ENCODE results near the gene SEM1. TPM values are rescaled to one million over a fixed set of nuclear protein-coding genes. Genes with fewer than 3 reads are reported as not detected.
"Not testable (repeated sequence)": the region's sequence is repeated elsewhere in the genome, so short reads cannot be mapped to it uniquely, and the experiment has no call there.

Gene SEM1
- total and polyA plus RNA-seq, 2 experiments from 2014 or later, result 24.0 to 215 TPM

DNA sequence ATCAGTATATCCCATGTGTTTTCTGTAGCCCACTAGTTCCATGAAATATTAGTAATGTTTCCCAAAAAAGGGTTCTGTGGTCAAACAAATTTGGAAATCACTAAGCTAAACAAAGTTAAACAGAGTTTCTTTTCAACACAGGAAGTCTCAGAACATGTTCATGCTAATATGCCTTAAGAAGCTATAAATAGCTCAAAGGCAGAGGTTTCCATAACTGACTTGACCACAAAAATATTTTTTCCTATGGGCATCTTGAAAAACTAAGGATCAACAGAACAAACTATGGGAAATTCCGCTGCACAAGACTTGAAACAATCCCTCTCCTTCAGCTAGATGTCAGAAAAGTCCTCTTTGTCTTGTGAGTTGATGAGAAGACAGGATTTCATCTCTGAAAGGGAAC, 59.7 kb downstream of the SEM1 start:
- DNase-seq (ENCODE audit: low read depth in 1 of 2, low spot score in 1 of 2), result no peak
- no peaks in the 10 kb centered on the region for H3K4me1 ChIP-seq (ENCODE audit: low read depth)
- no peaks in the 10 kb centered on the region for H3K9me3 ChIP-seq (ENCODE audit: low read depth)
- H3K36me3 ChIP-seq, result no peaks in the 10 kb centered on the region
- TF ChIP-seq, protein P1, sequence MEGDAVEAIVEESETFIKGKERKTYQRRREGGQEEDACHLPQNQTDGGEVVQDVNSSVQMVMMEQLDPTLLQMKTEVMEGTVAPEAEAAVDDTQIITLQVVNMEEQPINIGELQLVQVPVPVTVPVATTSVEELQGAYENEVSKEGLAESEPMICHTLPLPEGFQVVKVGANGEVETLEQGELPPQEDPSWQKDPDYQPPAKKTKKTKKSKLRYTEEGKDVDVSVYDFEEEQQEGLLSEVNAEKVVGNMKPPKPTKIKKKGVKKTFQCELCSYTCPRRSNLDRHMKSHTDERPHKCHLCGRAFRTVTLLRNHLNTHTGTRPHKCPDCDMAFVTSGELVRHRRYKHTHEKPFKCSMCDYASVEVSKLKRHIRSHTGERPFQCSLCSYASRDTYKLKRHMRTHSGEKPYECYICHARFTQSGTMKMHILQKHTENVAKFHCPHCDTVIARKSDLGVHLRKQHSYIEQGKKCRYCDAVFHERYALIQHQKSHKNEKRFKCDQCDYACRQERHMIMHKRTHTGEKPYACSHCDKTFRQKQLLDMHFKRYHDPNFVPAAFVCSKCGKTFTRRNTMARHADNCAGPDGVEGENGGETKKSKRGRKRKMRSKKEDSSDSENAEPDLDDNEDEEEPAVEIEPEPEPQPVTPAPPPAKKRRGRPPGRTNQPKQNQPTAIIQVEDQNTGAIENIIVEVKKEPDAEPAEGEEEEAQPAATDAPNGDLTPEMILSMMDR (IDR thresholded peaks at IDR 0.05; ENCODE audit: low read depth, low read length), result no peak
- H3K27me3 ChIP-seq, result no peaks in the 10 kb centered on the region
- no peak overlapping the region for H3K27ac ChIP-seq
- no peak overlapping the region for H3K4me3 ChIP-seq

DNA sequence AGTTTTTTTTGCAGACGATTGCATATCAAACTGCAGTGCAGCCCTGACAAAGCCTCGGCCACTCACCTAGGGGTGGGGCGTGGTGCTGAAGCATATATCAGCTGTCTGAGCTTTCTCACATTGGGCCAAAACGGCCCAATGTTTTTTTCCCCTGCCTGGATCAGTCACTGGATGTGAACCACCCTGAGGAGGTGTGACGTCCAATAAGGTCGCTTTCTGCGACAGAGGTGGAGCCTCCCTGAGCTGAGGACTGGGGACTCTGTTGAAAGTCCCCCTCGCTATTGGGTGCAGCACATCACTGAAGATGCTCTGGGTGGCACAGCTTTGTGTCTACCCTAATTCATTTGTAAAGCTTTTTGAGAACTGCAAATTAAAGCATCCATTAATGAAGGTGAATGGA, 60.9 kb downstream of the SEM1 start:
- no peak overlapping the region for H3K4me3 ChIP-seq
- H3K27me3 ChIP-seq, result no peaks in the 10 kb centered on the region
- H3K9me3 ChIP-seq (ENCODE audit: low read depth), result no peaks in the 10 kb centered on the region
- no peak for DNase-seq (ENCODE audit: low read depth in 1 of 2, low spot score in 1 of 2)
- H3K4me1 ChIP-seq (ENCODE audit: low read depth), result no peaks in the 10 kb centered on the region
- TF ChIP-seq, protein P1 (IDR thresholded peaks at IDR 0.05; ENCODE audit: low read depth, low read length), result no peak
- H3K36me3 ChIP-seq, result no peaks in the 10 kb centered on the region
- H3K27ac ChIP-seq, result no peak overlapping the region

DNA sequence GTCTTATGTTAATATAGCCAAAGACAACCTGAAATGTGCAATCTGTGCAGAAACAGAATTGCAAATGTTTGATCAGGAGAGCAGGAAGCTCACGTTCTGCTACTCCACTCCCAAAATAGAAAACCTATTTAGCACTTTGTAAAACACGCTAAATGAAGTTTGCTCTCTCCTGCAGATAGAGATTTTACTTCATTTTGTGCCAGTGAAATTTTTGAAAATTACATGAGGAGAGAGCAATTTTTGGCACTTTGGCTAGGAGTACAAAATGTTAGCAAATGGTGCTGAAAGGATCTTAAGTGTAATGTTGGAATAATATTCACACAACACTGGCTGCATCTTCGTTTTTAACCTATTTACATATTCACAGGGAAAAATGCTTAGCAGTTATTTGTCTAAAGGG, 61.9 kb downstream of the SEM1 start:
- Histone ChIP-seq H3K4me1 (ENCODE audit: low read depth) (no peaks in the 10 kb centered on the region), H3K27me3 (no peaks in the 10 kb centered on the region), H3K36me3 (no peaks in the 10 kb centered on the region), H3K9me3 (ENCODE audit: low read depth) (no peaks in the 10 kb centered on the region), H3K4me3 (no peak overlapping the region), H3K27ac (no peak overlapping the region)
- TF ChIP-seq, protein P1 (IDR thresholded peaks at IDR 0.05; ENCODE audit: low read depth, low read length), result no peak
- DNase-seq (ENCODE audit: low read depth in 1 of 2, low spot score in 1 of 2), result no peak

DNA sequence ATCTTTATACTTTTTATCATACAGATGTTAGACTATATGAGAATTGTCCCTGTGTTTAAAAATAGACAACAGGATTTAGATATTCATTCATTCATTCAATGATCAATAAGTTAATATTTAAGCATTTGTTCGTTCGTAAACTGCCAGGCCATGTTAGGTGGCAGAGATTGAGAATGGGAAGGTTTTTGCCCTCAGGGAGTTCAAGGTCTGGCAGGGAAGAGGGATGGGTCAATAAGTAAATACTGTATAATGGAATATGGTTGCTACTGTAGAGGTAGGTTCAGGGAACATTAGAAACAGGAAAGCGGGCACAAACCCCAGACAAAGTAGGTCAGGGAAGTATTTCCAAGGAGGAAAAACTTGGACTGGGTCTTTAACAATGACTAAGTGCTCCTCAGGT, 64.6 kb downstream of the SEM1 start:
- Histone ChIP-seq H3K27ac (no peak overlapping the region), H3K4me1 (ENCODE audit: low read depth) (no peaks in the 10 kb centered on the region), H3K27me3 (no peaks in the 10 kb centered on the region), H3K4me3 (no peak overlapping the region), H3K9me3 (ENCODE audit: low read depth) (no peaks in the 10 kb centered on the region), H3K36me3 (no peaks in the 10 kb centered on the region)
- no peak for DNase-seq (ENCODE audit: low read depth in 1 of 2, low spot score in 1 of 2)
- TF ChIP-seq, protein P1 (IDR thresholded peaks at IDR 0.05; ENCODE audit: low read depth, low read length), result no peak

DNA sequence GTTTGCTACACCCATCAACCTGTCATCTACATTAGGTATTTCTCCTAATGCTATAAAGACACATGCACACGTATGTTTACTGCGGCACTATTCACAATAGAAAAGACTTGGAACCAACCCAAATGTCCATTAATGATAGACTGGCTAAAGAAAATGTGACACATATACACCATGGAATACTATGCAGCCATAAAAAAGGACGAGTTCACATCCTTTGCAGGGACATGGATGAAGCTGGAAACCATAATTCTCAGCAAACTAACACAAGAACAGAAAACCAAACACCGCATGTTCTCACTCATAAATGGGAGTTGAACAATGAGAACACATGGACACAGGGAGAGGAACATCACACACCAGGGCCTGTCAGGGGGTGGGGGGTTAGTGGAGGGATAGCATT, 66.2 kb downstream of the SEM1 start:
- not testable (repeated sequence) for H3K36me3 ChIP-seq; H3K4me1 ChIP-seq (ENCODE audit: low read depth); DNase-seq (ENCODE audit: low read depth in 1 of 2, low spot score in 1 of 2); H3K9me3 ChIP-seq (ENCODE audit: low read depth); H3K27me3 ChIP-seq; H3K27ac ChIP-seq; H3K4me3 ChIP-seq

DNA sequence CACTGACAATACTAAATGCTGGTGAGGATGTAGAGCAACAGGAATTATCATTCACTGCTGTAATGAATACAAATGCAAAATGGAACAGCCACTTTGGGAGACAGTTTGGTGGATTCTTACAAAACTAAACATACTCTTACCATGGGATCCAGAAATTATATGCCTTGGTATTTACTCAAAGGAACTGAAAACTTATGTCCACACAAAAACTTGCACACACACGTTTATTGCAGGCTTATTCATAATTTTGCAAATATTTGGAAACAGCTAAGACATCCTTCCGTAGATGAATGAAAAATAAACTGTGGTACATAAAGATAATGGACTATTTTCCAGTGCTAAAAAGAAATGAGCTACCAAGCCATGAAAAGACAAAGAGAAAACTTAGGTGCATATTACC, 69.6 kb downstream of the SEM1 start:
- H3K4me1 ChIP-seq (ENCODE audit: low read depth), result no peaks in the 10 kb centered on the region
- no peaks in the 10 kb centered on the region for H3K36me3 ChIP-seq
- H3K4me3 ChIP-seq, result no peak overlapping the region
- TF ChIP-seq, protein P1 (IDR thresholded peaks at IDR 0.05; ENCODE audit: low read depth, low read length), result no peak
- H3K27ac ChIP-seq, result no peak overlapping the region
- no peak for DNase-seq (ENCODE audit: low read depth in 1 of 2, low spot score in 1 of 2)
- no peaks in the 10 kb centered on the region for H3K9me3 ChIP-seq (ENCODE audit: low read depth)
- H3K27me3 ChIP-seq, result no peaks in the 10 kb centered on the region

Data from cardiac muscle cell (in vitro differentiated cells and primary cell).